HUDEP-2 (cell line): ENCODE results near the gene CD109.
"Not testable (repeated sequence)": the region's sequence is repeated elsewhere in the genome, so short reads cannot be mapped to it uniquely, and the experiment has no call there.

Experiments used
- DNase-seq, 76 experiments: peaks; one replicate each; lab custom pipeline; 2025; ENCODE audit not compliant: unreplicated experiment in 76 of 76; lab: John Stamatoyannopoulos, UW

CD109 gene

DNA sequence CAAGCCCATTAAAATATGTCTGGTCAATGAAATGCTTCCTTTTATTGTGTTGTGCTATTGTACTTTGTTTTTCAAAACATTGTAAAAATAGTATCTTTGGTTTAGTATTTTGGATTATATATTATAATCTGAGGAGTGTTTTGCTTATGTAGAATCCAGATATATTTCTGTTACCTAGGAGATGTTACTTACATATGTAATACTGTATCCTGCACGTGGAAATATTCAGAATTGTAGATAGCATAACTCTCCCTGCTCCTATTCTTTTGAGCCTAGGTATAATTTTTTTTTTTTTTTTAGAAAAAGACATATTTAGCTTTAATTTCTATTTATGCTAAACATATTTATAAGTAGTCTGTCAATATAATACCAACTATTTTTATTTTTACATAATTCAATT, 130.6 kb downstream of the CD109 start:
- no peak for DNase-seq

GRCh38 chr6:73830119-73830518, 134.1 kb downstream of the CD109 start:
- DNase-seq = no peak

- no peak for DNase-seq
Measured at GRCh38 chr6:73832313-73832712, 136.3 kb downstream of the CD109 start.

- DNase-seq = not testable (repeated sequence)
Measured at GRCh38 chr6:73844696-73845095, 148.7 kb downstream of the CD109 start.

DNA sequence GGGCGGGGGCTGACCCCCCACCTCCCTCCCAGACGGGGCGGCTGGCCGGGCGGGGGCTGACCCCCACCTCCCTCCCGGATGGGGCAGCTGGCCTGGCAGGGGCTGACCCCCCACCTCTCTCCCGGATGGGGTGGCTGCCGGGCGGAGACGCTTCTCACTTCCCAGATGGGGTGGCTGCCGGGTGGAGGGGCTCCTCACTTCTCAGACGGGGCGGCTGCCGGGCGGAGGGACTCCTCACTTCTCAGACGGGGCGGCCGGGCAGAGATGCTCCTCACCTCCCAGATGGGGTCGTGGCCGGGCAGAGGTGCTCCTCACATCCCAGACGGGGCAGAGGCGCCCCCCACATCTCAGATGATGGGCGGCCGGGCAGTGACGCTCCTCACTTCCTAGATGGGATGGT, 155.0 kb downstream of the CD109 start:
- not testable (repeated sequence) for DNase-seq

DNA sequence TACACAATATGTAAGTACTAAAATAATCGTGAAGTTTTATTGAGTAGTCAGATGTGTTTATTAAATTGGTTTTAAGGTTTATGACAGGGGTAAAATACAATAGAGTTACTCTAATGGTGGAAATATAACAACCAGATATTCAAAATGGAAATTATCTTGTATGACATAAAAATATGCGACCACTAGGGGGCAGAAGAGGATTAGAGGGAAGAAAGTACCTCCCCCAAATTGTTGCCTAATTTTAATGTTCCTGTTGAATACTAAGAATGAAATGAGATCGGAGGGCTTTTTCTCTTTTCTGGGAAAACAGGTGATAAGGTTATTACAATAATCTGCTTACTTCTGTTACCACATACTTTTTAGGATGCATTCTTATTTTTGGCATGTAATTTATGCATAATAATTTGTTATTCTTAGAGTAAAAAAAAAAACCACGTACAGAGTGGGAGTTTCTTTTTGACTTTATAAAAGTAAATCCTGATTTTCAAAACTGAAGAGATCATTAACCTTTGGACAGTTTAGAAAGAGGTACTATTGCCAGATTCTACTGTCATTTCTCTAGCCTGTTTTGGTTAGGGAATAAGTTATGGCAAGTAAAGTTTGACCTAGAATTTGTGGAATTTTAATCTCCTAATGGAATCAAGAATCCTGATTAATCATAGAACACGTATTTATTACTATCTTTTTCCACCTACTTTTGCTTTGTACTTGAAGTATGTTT, 159.2 kb downstream of the CD109 start:
- peak in 35 of 76 experiments; percentile 5 to 79 (median 50) for DNase-seq

DNA sequence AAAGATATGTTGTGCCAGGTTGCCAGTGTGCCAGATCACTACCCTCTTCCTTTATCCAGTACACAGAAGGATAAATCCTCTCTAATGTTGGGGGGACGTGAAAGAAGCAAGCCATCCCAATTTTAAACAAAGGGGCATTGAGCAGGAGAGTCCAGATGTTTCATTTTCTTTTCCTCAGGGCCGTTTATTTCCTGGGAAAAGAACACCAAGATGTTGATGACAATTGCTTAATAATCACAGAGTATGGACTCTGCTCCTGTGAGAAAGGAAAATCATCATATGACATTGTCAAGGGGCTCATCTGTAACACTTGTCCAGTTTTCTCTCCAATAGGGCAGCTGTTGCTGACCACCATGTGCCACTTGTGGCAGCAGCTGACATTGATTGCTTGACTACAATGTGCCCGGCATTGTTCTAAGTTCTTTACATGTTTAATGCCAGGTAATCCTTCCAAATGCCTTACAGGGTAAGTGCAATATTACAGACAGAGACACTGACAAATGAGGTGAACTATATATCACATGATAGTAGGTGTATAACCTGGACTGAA, 161.4 kb downstream of the CD109 start:
- DNase-seq = no peak

DNA sequence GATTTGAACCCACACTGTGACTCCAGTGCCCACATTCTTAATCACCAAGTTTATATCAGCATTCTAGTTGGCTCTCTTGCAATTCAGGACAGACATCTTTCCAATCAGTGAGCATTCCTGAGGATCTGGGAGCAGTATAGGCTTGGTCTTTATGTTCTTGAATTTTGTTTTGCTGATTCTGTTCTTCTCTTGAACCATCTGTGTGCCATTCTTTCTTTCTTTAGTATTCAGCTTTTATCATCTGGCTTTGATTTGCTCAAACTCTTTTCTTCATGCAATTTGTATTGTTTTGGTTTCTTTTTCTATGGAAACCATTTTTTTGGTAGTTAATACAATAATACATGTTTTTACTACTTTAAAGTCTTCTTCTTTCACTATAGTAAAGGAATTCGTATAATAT, 162.4 kb downstream of the CD109 start:
- DNase-seq = no peak

DNA sequence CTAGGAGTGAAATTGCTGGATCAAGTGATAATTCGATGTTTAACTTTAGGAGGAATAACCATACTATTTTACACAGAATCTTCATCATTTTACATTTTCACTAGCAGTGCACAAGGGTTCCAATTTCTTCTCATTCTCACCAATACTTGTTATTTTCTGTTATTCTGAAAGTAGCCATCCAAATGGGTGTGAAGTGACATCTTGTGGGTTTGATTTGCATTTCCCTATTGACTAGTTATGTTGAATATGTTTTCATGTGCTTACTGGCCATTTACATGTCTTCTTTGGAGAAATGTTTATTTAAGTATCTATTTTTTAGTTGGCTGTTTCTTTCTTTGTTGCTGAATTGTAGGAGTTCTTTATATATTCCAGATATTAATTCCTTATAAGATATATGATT, 164.3 kb downstream of the CD109 start:
- DNase-seq = no peak

DNA sequence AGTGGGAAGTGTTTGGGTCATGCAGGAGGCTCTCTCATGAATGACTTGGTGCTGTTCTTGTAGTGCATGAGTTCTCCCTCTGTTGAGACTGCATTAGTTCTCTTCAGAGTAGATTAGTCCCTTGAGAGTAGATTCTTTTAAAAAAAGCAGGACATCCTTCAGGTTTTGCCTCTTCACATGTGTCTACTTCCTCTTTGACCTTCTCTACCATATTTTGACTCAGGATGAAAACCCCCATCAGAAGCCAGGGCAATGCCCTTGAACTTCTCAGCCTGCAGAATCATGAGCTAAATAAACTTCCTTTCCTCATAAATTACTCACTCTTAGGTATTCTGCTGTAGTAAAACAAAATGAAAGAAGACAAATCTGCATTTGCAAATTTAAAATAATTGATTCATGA, 170.3 kb downstream of the CD109 start:
- no peak for DNase-seq

- DNase-seq = no peak
Measured at GRCh38 chr6:73867411-73867810, 171.4 kb downstream of the CD109 start.

GRCh38 chr6:73870907-73871306, 174.9 kb downstream of the CD109 start:
- DNase-seq = no peak

- no peak for DNase-seq
Measured at GRCh38 chr6:73873081-73873480, 177.1 kb downstream of the CD109 start.
